Measurements from ENCODE around the gene C16orf78. TPM values are rescaled to one million over a fixed set of nuclear protein-coding genes. Genes with fewer than 3 reads are reported as not detected.

Gene C16orf78
- total RNA-seq, 1 donor from 2014 or later = not detected

- no peak overlapping the region for H3K27ac ChIP-seq
- intact Hi-C loops (cut with DNase I) = loop anchor here (10.0 kb wide), 1 partner anchor 659 kb away; no protein-coding TSS in a partner anchor
- TF ChIP-seq CTCF (IDR thresholded peaks at IDR 0.05) (no peak), POLR2A (IDR thresholded peaks at IDR 0.05) (no peak), POLR2AphosphoS5 (IDR thresholded peaks at IDR 0.05; ENCODE audit: insufficient read depth in 1 of 2, low read depth in 1 of 2) (no peak)
Measured at GRCh38 chr16:49353680-49354079, 19.9 kb upstream of the C16orf78 start.

GRCh38 chr16:49354101-49354500 is 19.5 kb upstream of the C16orf78 start:
- DNase-seq (ENCODE audit: extremely low spot score in 2 of 2) = no peak
- intact Hi-C loops (cut with DNase I) = loop anchor here (10.0 kb wide), 1 partner anchor 659 kb away; no protein-coding TSS in a partner anchor
- Histone ChIP-seq H3K36me3 (no peaks in the 10 kb centered on the region), H3K27me3 (no peaks in the 10 kb centered on the region), H3K4me1 (no peaks in the 10 kb centered on the region), H3K9me3 (no peaks in the 10 kb centered on the region), H3K4me3 (no peak overlapping the region), H3K27ac (no peak overlapping the region)
- TF ChIP-seq CTCF (IDR thresholded peaks at IDR 0.05) = no peak
- no peak for TF ChIP-seq POLR2A (IDR thresholded peaks at IDR 0.05)
- no peak for TF ChIP-seq POLR2AphosphoS5 (IDR thresholded peaks at IDR 0.05; ENCODE audit: insufficient read depth in 1 of 2, low read depth in 1 of 2)

More at GRCh38 chr16:49353680-49354079, 19.9 kb upstream of the C16orf78 start:
- no peaks in the 10 kb centered on the region for H3K4me1 ChIP-seq
- no peaks in the 10 kb centered on the region for H3K9me3 ChIP-seq
- H3K4me3 ChIP-seq = no peak overlapping the region
- no peaks in the 10 kb centered on the region for H3K27me3 ChIP-seq
- no peaks in the 10 kb centered on the region for H3K36me3 ChIP-seq
- DNase-seq (ENCODE audit: extremely low spot score in 2 of 2) = no peak

- Histone ChIP-seq H3K4me3 (no peak overlapping the region), H3K27me3 (no peaks in the 10 kb centered on the region), H3K36me3 (no peaks in the 10 kb centered on the region), H3K27ac (no peak overlapping the region), H3K4me1 (no peaks in the 10 kb centered on the region), H3K9me3 (no peaks in the 10 kb centered on the region)
- no peak for DNase-seq (ENCODE audit: extremely low spot score in 2 of 2)
- no peak for TF ChIP-seq POLR2A (IDR thresholded peaks at IDR 0.05)
- no peak for TF ChIP-seq POLR2AphosphoS5 (IDR thresholded peaks at IDR 0.05; ENCODE audit: insufficient read depth in 1 of 2, low read depth in 1 of 2)
- no peak for TF ChIP-seq CTCF (IDR thresholded peaks at IDR 0.05)
- intact Hi-C loops (cut with DNase I) = loop anchor here (10.0 kb wide), 1 partner anchor 660 kb away; no protein-coding TSS in a partner anchor
Measured at GRCh38 chr16:49354991-49355390, 18.6 kb upstream of the C16orf78 start.

- Histone ChIP-seq H3K27me3 (no peaks in the 10 kb centered on the region), H3K4me1 (no peaks in the 10 kb centered on the region), H3K4me3 (no peak overlapping the region), H3K27ac (no peak overlapping the region), H3K36me3 (no peaks in the 10 kb centered on the region), H3K9me3 (no peaks in the 10 kb centered on the region)
- no peak for DNase-seq (ENCODE audit: extremely low spot score in 2 of 2)
- TF ChIP-seq CTCF (IDR thresholded peaks at IDR 0.05) = no peak
- intact Hi-C loops (cut with DNase I) = loop anchor here (10.0 kb wide), 1 partner anchor 661 kb away; no protein-coding TSS in a partner anchor
Measured at GRCh38 chr16:49355933-49356665, 17.5 kb upstream of the C16orf78 start.

All from vagina (tissue), 2 donors.